ENCODE data around the gene CAPN5. TPM values are rescaled to one million over a fixed set of nuclear protein-coding genes. Genes with fewer than 3 reads are reported as not detected.

Gene CAPN5
- total and polyA plus RNA-seq, 10 of the 15 experiments (the other 5 are each of a cell fraction or from before 2014, with no cell fraction given) = 0.02 to 0.33 (median 0.07) TPM; not detected in 3

GRCh38 chr11:77175021-77175842 lies 108.5 kb downstream of the CAPN5 start (continued):
- TF ChIP-seq REST (IDR thresholded peaks at IDR 0.05; ENCODE audit: low read depth, low read length) = no peak
- no peak for TF ChIP-seq MLLT1 (IDR thresholded peaks at IDR 0.05)
- TF ChIP-seq EED (IDR thresholded peaks at IDR 0.05; ENCODE audit: low read depth) = no peak
- no peak for TF ChIP-seq CREB1 (IDR thresholded peaks at IDR 0.05; ENCODE audit: low read depth)

Other genes with a start within 250 kb of the CAPN5 start
- 5.5 and 7.6 TPM in 2 replicates for gene ACER3, start 206.1 kb upstream of the CAPN5 start, total RNA-seq (2014; rRNA removed)
- 8.5 and 8.9 TPM in 2 replicates for gene ACER3, start 206.1 kb upstream of the CAPN5 start, total RNA-seq (2014; rRNA removed; fragmentation: Illumina TruSeq; extraction: Trizol)
- 11.1 and 13.9 TPM in 2 replicates for gene ACER3, start 206.1 kb upstream of the CAPN5 start, total RNA-seq (2021)
- gene ACER3, start 206.1 kb upstream of the CAPN5 start, polyA plus RNA-seq (2011; rRNA removed) = 13.4 and 15.3 TPM in 2 replicates
- gene ACER3, start 206.1 kb upstream of the CAPN5 start, polyA plus RNA-seq (2014; fragmentation: Illumina TruSeq; extraction: Trizol) = 11.0 and 13.8 TPM in 2 replicates
- 1 to 10 TPM; 2.8 to 3.6 TPM for gene ACER3, start 206.1 kb upstream of the CAPN5 start, polyA plus RNA-seq (2014; fragmentation: Nextera tagmentation; extraction: Ambion mirVana)
- 9.5 and 9.8 TPM in 2 replicates for gene ACER3, start 206.1 kb upstream of the CAPN5 start, polyA plus RNA-seq (2014; rRNA removed)
- 10 to 100 TPM; 14.5 to 17.4 TPM for gene ACER3, start 206.1 kb upstream of the CAPN5 start, polyA plus RNA-seq (2016; fragmentation: Nextera tagmentation; extraction: Ambion mirVana)
- not detected in 2 replicates for gene B3GNT6, start 32.6 kb upstream of the CAPN5 start, total RNA-seq (2014; rRNA removed)
- gene B3GNT6, start 32.6 kb upstream of the CAPN5 start, total RNA-seq (2014; rRNA removed; fragmentation: Illumina TruSeq; extraction: Trizol) = not detected in 2 replicates
- not detected in 2 replicates for gene B3GNT6, start 32.6 kb upstream of the CAPN5 start, total RNA-seq (2021)
- not detected in 2 replicates for gene B3GNT6, start 32.6 kb upstream of the CAPN5 start, polyA plus RNA-seq (2011; rRNA removed)
- gene B3GNT6, start 32.6 kb upstream of the CAPN5 start, polyA plus RNA-seq (2014; fragmentation: Illumina TruSeq; extraction: Trizol) = not detected in 2 replicates
- not detected for gene B3GNT6, start 32.6 kb upstream of the CAPN5 start, polyA plus RNA-seq (2014; fragmentation: Nextera tagmentation; extraction: Ambion mirVana)
- gene B3GNT6, start 32.6 kb upstream of the CAPN5 start, polyA plus RNA-seq (2014; rRNA removed) = not detected in 2 replicates
- not detected for gene B3GNT6, start 32.6 kb upstream of the CAPN5 start, polyA plus RNA-seq (2016; fragmentation: Nextera tagmentation; extraction: Ambion mirVana)
- gene OMP, start 35.9 kb downstream of the CAPN5 start, total RNA-seq (2014; rRNA removed) = not detected in 2 replicates
- gene OMP, start 35.9 kb downstream of the CAPN5 start, total RNA-seq (2014; rRNA removed; fragmentation: Illumina TruSeq; extraction: Trizol) = not detected in 2 replicates
- not detected in 2 replicates for gene OMP, start 35.9 kb downstream of the CAPN5 start, total RNA-seq (2021)
- not detected in 2 replicates for gene OMP, start 35.9 kb downstream of the CAPN5 start, polyA plus RNA-seq (2011; rRNA removed)
- not detected in 2 replicates for gene OMP, start 35.9 kb downstream of the CAPN5 start, polyA plus RNA-seq (2014; fragmentation: Illumina TruSeq; extraction: Trizol)
- gene OMP, start 35.9 kb downstream of the CAPN5 start, polyA plus RNA-seq (2014; fragmentation: Nextera tagmentation; extraction: Ambion mirVana) = not detected
- gene OMP, start 35.9 kb downstream of the CAPN5 start, polyA plus RNA-seq (2014; rRNA removed) = not detected in 2 replicates
- gene OMP, start 35.9 kb downstream of the CAPN5 start, polyA plus RNA-seq (2016; fragmentation: Nextera tagmentation; extraction: Ambion mirVana) = not detected
- gene MYO7A, start 61.3 kb downstream of the CAPN5 start, total RNA-seq (2014; rRNA removed) = not detected in 2 replicates
- gene MYO7A, start 61.3 kb downstream of the CAPN5 start, total RNA-seq (2014; rRNA removed; fragmentation: Illumina TruSeq; extraction: Trizol) = not detected in 2 replicates
- gene MYO7A, start 61.3 kb downstream of the CAPN5 start, total RNA-seq (2021) = 0.21 and 0.24 TPM in 2 replicates
- 0.04 TPM in 1 of 2 replicates, not detected in the other for gene MYO7A, start 61.3 kb downstream of the CAPN5 start, polyA plus RNA-seq (2011; rRNA removed)
- 0.01 TPM in 1 of 2 replicates, not detected in the other for gene MYO7A, start 61.3 kb downstream of the CAPN5 start, polyA plus RNA-seq (2014; fragmentation: Illumina TruSeq; extraction: Trizol)
- gene MYO7A, start 61.3 kb downstream of the CAPN5 start, polyA plus RNA-seq (2014; fragmentation: Nextera tagmentation; extraction: Ambion mirVana) = not detected
- gene MYO7A, start 61.3 kb downstream of the CAPN5 start, polyA plus RNA-seq (2014; rRNA removed) = 0.04 TPM in 1 of 2 replicates, not detected in the other
- not detected for gene MYO7A, start 61.3 kb downstream of the CAPN5 start, polyA plus RNA-seq (2016; fragmentation: Nextera tagmentation; extraction: Ambion mirVana)
- gene GDPD4, start 234.7 kb downstream of the CAPN5 start, total RNA-seq (2014; rRNA removed) = 0.23 TPM in 1 of 2 replicates, not detected in the other
- not detected in 2 replicates for gene GDPD4, start 234.7 kb downstream of the CAPN5 start, total RNA-seq (2014; rRNA removed; fragmentation: Illumina TruSeq; extraction: Trizol)
- not detected in 2 replicates for gene GDPD4, start 234.7 kb downstream of the CAPN5 start, total RNA-seq (2021)
- not detected in 2 replicates for gene GDPD4, start 234.7 kb downstream of the CAPN5 start, polyA plus RNA-seq (2011; rRNA removed)
- not detected in 2 replicates for gene GDPD4, start 234.7 kb downstream of the CAPN5 start, polyA plus RNA-seq (2014; fragmentation: Illumina TruSeq; extraction: Trizol)
- gene GDPD4, start 234.7 kb downstream of the CAPN5 start, polyA plus RNA-seq (2014; fragmentation: Nextera tagmentation; extraction: Ambion mirVana) = not detected
- not detected in 2 replicates for gene GDPD4, start 234.7 kb downstream of the CAPN5 start, polyA plus RNA-seq (2014; rRNA removed)
- not detected for gene GDPD4, start 234.7 kb downstream of the CAPN5 start, polyA plus RNA-seq (2016; fragmentation: Nextera tagmentation; extraction: Ambion mirVana)